ENCODE results near the gene POLR2F.
A peak's percentile ranks its signal among the peaks of the same experiment; 100 is the strongest.
"Not testable (repeated sequence)": the region's sequence is repeated elsewhere in the genome, so short reads cannot be mapped to it uniquely, and the experiment has no call there.

Gene POLR2F

DNA sequence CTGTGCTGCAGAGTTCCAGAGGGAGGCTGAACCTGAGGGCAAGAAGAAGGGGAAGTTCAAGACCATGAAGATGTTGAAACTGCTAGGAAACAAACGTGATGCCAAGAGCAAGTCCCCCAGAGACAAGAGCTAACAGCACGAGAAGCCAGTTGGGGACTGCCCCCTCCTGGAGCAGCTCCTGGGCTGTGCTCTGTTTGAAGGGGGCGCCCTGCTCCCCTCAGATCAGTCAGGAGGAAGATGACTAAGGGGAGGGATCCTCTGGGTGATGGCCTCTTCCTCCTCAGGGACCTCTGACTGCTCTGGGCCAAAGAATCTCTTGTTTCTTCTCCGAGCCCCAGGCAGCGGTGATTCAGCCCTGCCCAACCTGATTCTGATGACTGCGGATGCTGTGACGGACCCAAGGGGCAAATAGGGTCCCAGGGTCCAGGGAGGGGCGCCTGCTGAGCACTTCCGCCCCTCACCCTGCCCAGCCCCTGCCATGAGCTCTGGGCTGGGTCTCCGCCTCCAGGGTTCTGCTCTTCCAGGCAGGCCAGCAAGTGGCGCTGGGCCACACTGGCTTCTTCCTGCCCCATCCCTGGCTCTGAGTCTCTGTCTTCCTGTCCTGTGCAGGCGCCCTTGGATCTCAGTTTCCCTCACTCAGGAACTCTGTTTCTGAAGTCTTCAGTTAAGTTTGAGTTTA lies 12.7 kb upstream of the POLR2F start:
- DNase-seq (ENCODE audit: low read depth): no peak
- TF ChIP-seq, protein P1, sequence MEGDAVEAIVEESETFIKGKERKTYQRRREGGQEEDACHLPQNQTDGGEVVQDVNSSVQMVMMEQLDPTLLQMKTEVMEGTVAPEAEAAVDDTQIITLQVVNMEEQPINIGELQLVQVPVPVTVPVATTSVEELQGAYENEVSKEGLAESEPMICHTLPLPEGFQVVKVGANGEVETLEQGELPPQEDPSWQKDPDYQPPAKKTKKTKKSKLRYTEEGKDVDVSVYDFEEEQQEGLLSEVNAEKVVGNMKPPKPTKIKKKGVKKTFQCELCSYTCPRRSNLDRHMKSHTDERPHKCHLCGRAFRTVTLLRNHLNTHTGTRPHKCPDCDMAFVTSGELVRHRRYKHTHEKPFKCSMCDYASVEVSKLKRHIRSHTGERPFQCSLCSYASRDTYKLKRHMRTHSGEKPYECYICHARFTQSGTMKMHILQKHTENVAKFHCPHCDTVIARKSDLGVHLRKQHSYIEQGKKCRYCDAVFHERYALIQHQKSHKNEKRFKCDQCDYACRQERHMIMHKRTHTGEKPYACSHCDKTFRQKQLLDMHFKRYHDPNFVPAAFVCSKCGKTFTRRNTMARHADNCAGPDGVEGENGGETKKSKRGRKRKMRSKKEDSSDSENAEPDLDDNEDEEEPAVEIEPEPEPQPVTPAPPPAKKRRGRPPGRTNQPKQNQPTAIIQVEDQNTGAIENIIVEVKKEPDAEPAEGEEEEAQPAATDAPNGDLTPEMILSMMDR (IDR thresholded peaks at IDR 0.05; ENCODE audit: control insufficient read depth, extremely low read depth, insufficient read depth): no peak
- H3K4me3 ChIP-seq (ENCODE audit: low read depth, low read length): no peak overlapping the region

DNA sequence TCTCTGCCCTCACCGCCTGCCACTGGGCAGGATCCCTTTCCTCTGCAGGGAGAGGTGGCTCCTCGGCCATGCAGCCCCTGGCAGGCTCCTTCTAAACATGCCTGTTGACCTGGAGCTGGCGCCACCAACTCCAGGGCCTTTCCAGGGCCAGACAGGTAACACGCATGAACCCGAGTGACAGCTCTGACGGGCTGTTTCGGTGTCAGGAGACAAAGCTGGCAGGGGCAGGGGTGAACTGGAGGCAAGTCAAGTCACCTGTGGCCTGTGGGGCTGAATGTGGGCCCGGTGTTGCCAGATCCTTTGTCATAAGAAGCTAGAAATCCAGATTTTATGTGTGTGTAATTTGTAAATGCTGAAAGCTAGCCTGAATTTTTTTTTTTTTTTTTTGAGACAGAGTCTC lies 11.4 kb upstream of the POLR2F start:
- TF ChIP-seq, protein P1 (IDR thresholded peaks at IDR 0.05; ENCODE audit: control insufficient read depth, extremely low read depth, insufficient read depth): no peak
- no peak for DNase-seq (ENCODE audit: low read depth)
- H3K4me3 ChIP-seq (ENCODE audit: low read depth, low read length): no peak overlapping the region

DNA sequence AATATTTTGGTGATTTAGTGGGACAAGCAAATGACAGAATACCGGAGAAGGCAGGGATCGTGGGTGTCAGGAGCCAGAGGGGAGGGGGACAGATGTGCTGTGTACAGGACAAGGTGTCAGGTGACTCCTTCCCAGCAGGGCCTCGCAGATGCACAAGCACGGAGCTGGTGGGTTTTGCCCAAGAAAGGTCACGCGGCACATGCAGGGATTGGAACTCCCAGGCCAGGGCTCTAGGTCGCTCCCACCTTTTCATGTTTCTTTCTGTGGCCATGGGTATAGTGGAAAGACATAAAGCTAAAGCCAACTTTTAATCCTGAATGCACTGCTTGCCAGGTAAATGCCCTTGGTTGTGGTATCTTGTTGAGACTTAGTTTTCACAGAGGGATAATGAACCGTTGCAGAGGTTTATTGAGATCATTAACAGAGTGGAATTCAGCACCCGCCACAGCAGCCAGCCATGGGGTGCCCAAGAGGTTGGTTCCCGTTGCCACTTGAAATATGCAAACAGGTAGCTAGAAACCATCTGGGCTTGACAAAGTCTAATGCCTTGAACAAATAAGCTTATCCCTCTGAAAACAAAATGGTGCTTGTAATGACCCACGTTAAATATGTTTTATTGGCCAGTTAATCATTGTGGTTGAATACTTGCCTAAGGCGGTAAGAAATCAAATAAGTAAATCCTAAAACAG lies 10.2 kb upstream of the POLR2F start:
- TF ChIP-seq, protein P1 (IDR thresholded peaks at IDR 0.05; ENCODE audit: control insufficient read depth, extremely low read depth, insufficient read depth): no peak
- peak; percentile 81 for DNase-seq (ENCODE audit: low read depth)
- no peak overlapping the region for H3K4me3 ChIP-seq (ENCODE audit: low read depth, low read length)

DNA sequence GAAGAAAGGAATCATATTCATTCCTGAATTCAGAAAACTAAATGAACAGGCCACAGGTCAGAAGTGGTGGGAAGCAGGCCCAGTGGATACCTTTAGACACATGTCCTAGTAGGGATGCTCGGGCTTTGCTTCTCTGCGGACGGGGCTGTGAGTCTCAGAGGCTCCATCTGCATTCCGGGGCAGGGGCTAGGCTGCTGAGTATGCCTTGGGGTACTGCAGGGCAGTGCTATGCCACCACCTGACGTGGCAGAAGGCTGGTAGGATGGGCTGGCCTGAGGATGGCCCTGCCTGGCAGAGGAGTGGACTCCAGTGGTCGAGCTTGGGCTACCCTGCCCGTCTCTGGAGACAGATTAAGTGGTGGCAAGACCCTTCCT lies 9.7 kb upstream of the POLR2F start:
- no peak overlapping the region for H3K4me3 ChIP-seq (ENCODE audit: low read depth, low read length)
- no peak for DNase-seq (ENCODE audit: low read depth)
- TF ChIP-seq, protein P1 (IDR thresholded peaks at IDR 0.05; ENCODE audit: control insufficient read depth, extremely low read depth, insufficient read depth): no peak

DNA sequence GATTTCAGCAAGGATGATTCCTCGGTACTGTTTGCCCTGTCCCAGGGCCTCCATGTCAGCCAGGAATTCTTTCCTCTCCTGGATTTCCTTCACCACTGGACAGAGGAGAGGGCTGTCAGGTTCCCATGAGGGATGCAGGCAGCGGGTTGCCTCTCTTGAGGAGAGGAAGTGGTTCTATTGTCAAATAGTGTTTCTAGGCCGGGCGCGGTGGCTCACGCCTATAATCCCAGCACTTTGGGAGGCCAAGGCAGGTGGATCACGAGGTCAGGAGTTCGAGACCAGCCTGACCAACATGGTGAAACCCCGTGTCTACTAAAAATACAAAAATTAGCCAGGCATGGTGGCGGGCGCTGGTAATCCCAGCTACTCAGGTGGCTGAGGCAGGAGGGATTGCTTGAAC lies 9.1 kb upstream of the POLR2F start:
- DNase-seq (ENCODE audit: low read depth); H3K4me3 ChIP-seq (ENCODE audit: low read depth, low read length): not testable (repeated sequence)

DNA sequence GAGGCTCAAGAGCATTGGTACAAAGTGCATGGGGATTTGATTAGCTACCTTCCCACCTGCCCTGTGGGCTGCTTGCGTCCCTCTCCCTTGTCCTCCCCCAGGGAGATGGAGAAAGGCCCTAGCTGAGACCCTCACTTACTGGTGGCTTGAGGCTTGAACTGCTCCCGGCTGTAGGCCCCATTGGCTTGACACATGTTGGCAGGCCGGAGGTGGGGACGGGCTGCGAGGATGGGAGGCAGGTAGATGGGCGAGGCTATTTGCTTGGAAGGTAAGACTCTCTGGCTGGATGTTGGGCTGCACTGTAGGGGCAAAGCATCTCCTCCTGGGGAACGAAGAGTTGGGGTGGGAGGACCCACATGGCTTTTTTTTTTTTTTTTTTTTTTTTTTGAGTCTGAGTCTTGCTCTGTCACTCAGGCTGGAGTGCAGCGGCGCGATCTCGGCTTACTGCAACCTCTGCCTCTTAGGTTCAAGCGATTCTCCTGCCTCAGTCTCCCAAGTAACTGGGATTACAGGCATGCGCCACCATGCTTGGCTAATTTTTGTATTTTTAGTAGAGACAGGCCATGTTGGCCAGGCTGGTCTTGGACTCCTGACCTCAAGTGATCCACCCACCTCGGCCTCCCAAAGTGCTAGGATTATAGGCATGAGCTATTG lies 6.2 kb upstream of the POLR2F start:
- not testable (repeated sequence) for DNase-seq (ENCODE audit: low read depth); H3K4me3 ChIP-seq (ENCODE audit: low read depth, low read length)

DNA sequence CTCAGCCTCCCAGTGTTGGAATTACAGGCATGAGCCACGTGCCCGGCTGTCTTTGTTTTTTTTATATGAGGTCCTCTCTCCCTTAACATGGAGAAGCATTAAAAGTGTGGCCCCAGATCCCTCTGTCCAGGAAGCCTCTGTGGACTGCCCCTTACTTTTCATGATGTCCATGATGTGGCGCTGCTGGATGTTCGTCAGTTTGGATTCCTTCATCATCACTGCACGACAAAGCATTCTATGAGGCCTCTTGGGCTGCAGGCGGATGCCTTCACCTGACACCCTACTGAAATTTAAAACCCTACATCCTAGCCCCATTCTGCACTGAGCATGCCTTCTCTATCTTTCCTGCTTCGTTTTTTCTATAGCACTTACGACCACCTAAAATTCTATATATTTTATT lies 2.2 kb upstream of the POLR2F start:
- DNase-seq (ENCODE audit: low read depth): no peak
- TF ChIP-seq, protein P1 (IDR thresholded peaks at IDR 0.05; ENCODE audit: control insufficient read depth, extremely low read depth, insufficient read depth): no peak

DNA sequence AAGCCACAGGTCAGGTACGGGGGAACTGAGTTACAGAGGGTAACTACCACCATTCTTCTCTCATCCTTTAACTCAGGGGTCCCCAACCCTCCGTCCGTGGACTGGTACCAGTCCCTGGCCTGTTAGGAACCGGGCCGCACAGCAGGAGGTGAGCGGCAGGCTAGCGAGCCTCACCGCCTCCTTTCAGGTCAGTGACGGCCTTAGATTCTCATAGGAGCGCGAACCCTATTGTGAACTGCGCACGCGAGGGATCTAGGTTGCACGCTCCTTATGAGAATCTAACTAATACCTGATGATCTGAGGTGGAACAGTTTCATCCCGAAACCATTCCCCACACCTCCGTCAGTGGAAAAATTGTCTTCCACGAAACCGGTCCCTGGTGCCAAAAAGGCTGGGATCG lies 870 bp upstream of the POLR2F start:
- H3K4me3 ChIP-seq (ENCODE audit: low read depth, low read length): peak overlapping the region; percentile 99

More for the DNA sequence above, 2.2 kb upstream of the POLR2F start:
- H3K4me3 ChIP-seq (ENCODE audit: low read depth, low read length): no peak overlapping the region

More for the DNA sequence above, 870 bp upstream of the POLR2F start:
- DNase-seq (ENCODE audit: low read depth): not testable (repeated sequence)
